Tibial nerve (tissue), 4 donors: ENCODE data around the gene NPS. TPM values are rescaled to one million over a fixed set of nuclear protein-coding genes. Genes with fewer than 3 reads are reported as not detected.

ENCODE experiments used
- DNase-seq, 2 donors: peaks; one replicate each; pipeline ENCODE4 v3.0.0-alpha.2; 2019; ENCODE audit warnings: low spot score in 2 of 2
- H3K27ac ChIP-seq, 4 donors: fragments of 200-600 bp; sonication (generic) in 3 of 4; one replicate each; pipeline ENCODE4 v1.5.1; 2017 to 2019; ENCODE audit warnings: mild to moderate bottlenecking in 1 of 4
- H3K27me3 ChIP-seq, 2 donors: fragments of 200-600 bp; sonication (generic) in 1 of 2; one replicate each; pipeline versions ENCODE4 v1.5.1 to v1.6.0; 2017 to 2019
- H3K36me3 ChIP-seq, 3 donors: fragments of 200-600 bp; sonication (generic); one replicate each; pipeline ENCODE4 v1.5.1; 2018 to 2019
- H3K4me1 ChIP-seq, 4 donors: fragments of 200-600 bp; sonication (generic) in 3 of 4; one replicate each; pipeline ENCODE4 v1.5.1; 2017 to 2019
- H3K4me3 ChIP-seq, 4 donors: fragments of 200-600 bp; sonication (generic) in 3 of 4; one replicate each; pipeline ENCODE4 v1.5.1; 2017 to 2019; ENCODE audit warnings: mild to moderate bottlenecking in 1 of 4, moderate library complexity in 1 of 4
- H3K9me3 ChIP-seq, 4 donors: fragments of 200-600 bp; sonication (generic) in 3 of 4; one replicate each; pipeline ENCODE4 v1.5.1; 2017 to 2019
- CTCF ChIP-seq, 5 experiments: fragments of 200-600 bp in 3 of 5; fragments of 450-650 bp in 2 of 5; sonication (generic) in 3 of 5; IDR thresholded peaks; one replicate each; pipeline ENCODE4 v1.5.1; 2016 to 2019; ENCODE audit warnings: antibody characterized with exemption in 5 of 5, mild to moderate bottlenecking in 3 of 5, moderate library complexity in 2 of 5
- EP300 ChIP-seq, 2 donors: sonication (generic); formaldehyde crosslinking; IDR thresholded peaks; one replicate each; pipeline ENCODE4 v1.6.1; 2017; ENCODE audit warnings: antibody characterized with exemption in 2 of 2, mild to moderate bottlenecking in 1 of 2
- POLR2A ChIP-seq, 2 donors: fragments of 450-650 bp; IDR thresholded peaks; one replicate each; pipeline ENCODE4 v1.6.1; 2017; ENCODE audit warnings: antibody characterized with exemption in 2 of 2, mild to moderate bottlenecking in 2 of 2, moderate library complexity in 2 of 2
- WGBS, 2 donors: methylation state at CpG; one replicate each; pipeline ENCODE4 v1.1.5; 2018; 5-methylcytosine and 5-hydroxymethylcytosine counted together
- total RNA-seq, 4 donors: library from RNA; depleted of rRNA; stranded (reverse); fragments of >200 nt; gene quantifications; one replicate each; pipeline ENCODE4 v1.1.0, GENCODE V29; 2016

NPS gene
- total RNA-seq, 4 donors from 2014 or later, result not detected

GRCh38 chr10:127524229-127524628 is 24.9 kb upstream of the NPS start:
- H3K36me3 ChIP-seq, result no peaks in the 10 kb centered on the region
- TF ChIP-seq EP300 (IDR thresholded peaks at IDR 0.05) (no peak), POLR2A (IDR thresholded peaks at IDR 0.05) (no peak), CTCF (IDR thresholded peaks at IDR 0.05) (no peak)
- WGBS, 2 donors, result 52 to 53% methylated on average over 1 of the region's 1 CpG
- H3K9me3 ChIP-seq, result no peaks in the 10 kb centered on the region
- H3K4me3 ChIP-seq, result no peak overlapping the region
- H3K27me3 ChIP-seq, result no peaks in the 10 kb centered on the region
- H3K4me1 ChIP-seq, result no peaks in the 10 kb centered on the region
- no peak for DNase-seq
- H3K27ac ChIP-seq, result no peak overlapping the region

GRCh38 chr10:127524908-127525665 is 24.0 kb upstream of the NPS start:
- 57 to 62% methylated on average over 7 of the region's 7 CpGs for WGBS, 2 donors
- no peak overlapping the region for H3K27ac ChIP-seq
- no peak overlapping the region for H3K4me3 ChIP-seq
- H3K27me3 ChIP-seq, result no peaks in the 10 kb centered on the region
- TF ChIP-seq CTCF (IDR thresholded peaks at IDR 0.05), result no peak
- TF ChIP-seq POLR2A (IDR thresholded peaks at IDR 0.05), result no peak
- TF ChIP-seq EP300 (IDR thresholded peaks at IDR 0.05), result no peak
- H3K4me1 ChIP-seq, result no peaks in the 10 kb centered on the region
- no peaks in the 10 kb centered on the region for H3K36me3 ChIP-seq
- no peak for DNase-seq
- H3K9me3 ChIP-seq, result no peaks in the 10 kb centered on the region

DNA sequence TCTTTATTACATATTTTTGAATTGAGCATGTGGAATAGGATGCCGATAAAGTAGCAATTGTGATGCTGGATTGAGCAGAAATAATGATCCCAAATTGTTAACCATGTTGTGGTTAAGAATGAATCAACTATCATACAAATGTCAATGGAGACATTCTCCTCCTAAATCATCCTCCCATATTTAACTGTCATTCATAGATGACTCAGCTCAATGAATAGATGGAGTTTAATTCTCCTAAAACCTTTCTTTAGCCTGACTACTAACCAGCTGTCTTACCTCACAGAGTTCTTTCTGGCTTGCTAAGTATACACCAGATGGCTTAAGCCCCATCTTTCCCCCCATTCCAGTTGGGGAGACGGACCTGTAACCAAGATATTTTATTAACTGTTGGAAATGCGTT is 23.4 kb upstream of the NPS start:
- Histone ChIP-seq H3K4me3 (no peak overlapping the region), H3K27ac (no peak overlapping the region), H3K4me1 (no peaks in the 10 kb centered on the region), H3K27me3 (no peaks in the 10 kb centered on the region), H3K9me3 (no peaks in the 10 kb centered on the region), H3K36me3 (no peaks in the 10 kb centered on the region)
- DNase-seq, result no peak
- WGBS, 2 donors, result 75 to 78% methylated on average over 3 of the region's 3 CpGs
- TF ChIP-seq EP300 (IDR thresholded peaks at IDR 0.05) (no peak), POLR2A (IDR thresholded peaks at IDR 0.05) (no peak), CTCF (IDR thresholded peaks at IDR 0.05) (no peak)

DNA sequence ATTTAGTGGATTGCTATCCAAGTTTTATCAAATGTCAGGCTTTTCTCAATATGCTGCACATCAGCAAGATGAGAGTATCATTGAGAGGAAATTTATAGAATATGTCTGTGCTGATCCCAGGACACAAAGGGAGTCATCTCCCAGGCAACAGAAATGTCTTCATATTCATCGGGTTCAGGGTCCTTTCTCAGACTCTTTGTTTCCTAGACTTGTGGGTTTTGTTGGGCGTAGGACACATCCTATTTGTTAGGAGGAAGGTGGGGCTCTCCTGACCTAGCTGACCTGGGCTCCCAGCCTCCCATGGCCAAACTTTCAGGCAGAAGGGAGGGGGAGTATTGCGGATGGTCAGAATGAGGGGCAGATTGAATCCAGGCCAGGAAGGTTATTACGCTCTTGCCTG is 22.9 kb upstream of the NPS start:
- no peaks in the 10 kb centered on the region for H3K9me3 ChIP-seq
- no peaks in the 10 kb centered on the region for H3K4me1 ChIP-seq
- no peaks in the 10 kb centered on the region for H3K36me3 ChIP-seq
- no peak for DNase-seq
- no peak overlapping the region for H3K27ac ChIP-seq
- TF ChIP-seq EP300 (IDR thresholded peaks at IDR 0.05) (no peak), CTCF (IDR thresholded peaks at IDR 0.05) (no peak), POLR2A (IDR thresholded peaks at IDR 0.05) (no peak)
- no peak overlapping the region for H3K4me3 ChIP-seq
- 73% methylated on average over 4 of the region's 4 CpGs for WGBS, 2 donors
- H3K27me3 ChIP-seq, result no peaks in the 10 kb centered on the region

GRCh38 chr10:127527320-127527719 is 21.8 kb upstream of the NPS start:
- Histone ChIP-seq H3K9me3 (no peaks in the 10 kb centered on the region), H3K27me3 (no peaks in the 10 kb centered on the region), H3K27ac (no peak overlapping the region), H3K4me1 (no peaks in the 10 kb centered on the region), H3K36me3 (no peaks in the 10 kb centered on the region), H3K4me3 (no peak overlapping the region)
- no peak for DNase-seq
- WGBS, 2 donors, result 62 to 71% methylated on average over 4 of the region's 4 CpGs
- no peak for TF ChIP-seq CTCF (IDR thresholded peaks at IDR 0.05)
- no peak for TF ChIP-seq EP300 (IDR thresholded peaks at IDR 0.05)
- TF ChIP-seq POLR2A (IDR thresholded peaks at IDR 0.05), result no peak
